ENCODE measurements around the gene GATAD2B. TPM values are rescaled to one million over a fixed set of nuclear protein-coding genes. Genes with fewer than 3 reads are reported as not detected.

GATAD2B gene
- total and polyA plus RNA-seq, 2 donors (not counting 3 experiments of a cell fraction or from before 2014, with no cell fraction given), result 8.5 to 46.3 TPM

DNA sequence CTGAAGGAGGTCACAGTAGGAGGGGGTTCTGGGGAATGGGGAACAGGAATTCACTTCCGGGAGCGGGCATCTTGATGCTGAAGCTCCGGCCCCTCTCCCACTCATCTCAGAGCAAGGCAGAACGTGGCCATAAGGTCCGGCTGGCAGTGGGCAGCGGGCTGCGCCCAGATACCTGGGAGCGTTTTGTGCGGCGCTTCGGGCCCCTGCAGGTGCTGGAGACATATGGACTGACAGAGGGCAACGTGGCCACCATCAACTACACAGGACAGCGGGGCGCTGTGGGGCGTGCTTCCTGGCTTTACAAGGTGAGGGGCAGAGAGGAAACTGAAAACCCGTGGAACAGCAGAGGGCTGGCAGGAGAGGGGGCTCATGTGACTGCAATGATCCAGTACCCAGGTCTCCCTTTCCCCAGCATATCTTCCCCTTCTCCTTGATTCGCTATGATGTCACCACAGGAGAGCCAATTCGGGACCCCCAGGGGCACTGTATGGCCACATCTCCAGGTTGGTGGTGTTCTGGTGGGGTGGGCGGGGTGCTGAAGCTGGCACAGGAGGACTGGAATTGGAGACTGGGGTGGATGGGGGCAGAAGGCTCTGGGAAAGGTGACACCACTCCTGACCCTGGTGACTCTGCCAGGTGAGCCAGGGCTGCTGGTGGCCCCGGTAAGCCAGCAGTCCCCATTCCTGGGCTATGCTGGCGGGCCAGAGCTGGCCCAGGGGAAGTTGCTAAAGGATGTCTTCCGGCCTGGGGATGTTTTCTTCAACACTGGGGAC, 144.5 kb downstream of the GATAD2B start:
- H3K4me3 ChIP-seq (replicated peaks in 1 of 3; ENCODE audit: insufficient read depth in 1 of 3, low read depth in 1 of 3, low read length in 3 of 3), result no peak overlapping the region
- no peaks in the 10 kb centered on the region for H3K9me3 ChIP-seq (replicated peaks; ENCODE audit: control insufficient read depth, insufficient read depth, low read length)
- H3K36me3 ChIP-seq (ENCODE audit: control insufficient read depth in 2 of 2, extremely low read depth in 1 of 2, insufficient read depth in 2 of 2, low read length in 2 of 2), result no peaks in the 10 kb centered on the region
- POLR2A ChIA-PET, result no interaction called here
- H3K4me2 ChIP-seq (ENCODE audit: insufficient read depth, low read length), result no peak overlapping the region
- FAIRE-seq, result no peak
- H3K27me3 ChIP-seq (ENCODE audit: control insufficient read depth in 2 of 2, insufficient read depth in 2 of 2, low read length in 2 of 2), result no peaks in the 10 kb centered on the region
- TF ChIP-seq EZH2 (IDR thresholded peaks at IDR 0.05; ENCODE audit: borderline replicate concordance, low read depth, low read length, severe bottlenecking) (no peak), POLR2A (IDR thresholded peaks at IDR 0.05; ENCODE audit: low read depth, low read length) (no peak), POLR2AphosphoS5 (IDR thresholded peaks at IDR 0.05; ENCODE audit: insufficient read depth, low read depth, low read length) (no peak), MYC (IDR thresholded peaks at IDR 0.05; ENCODE audit: low read depth, low read length) (no peak), JUN (IDR thresholded peaks at IDR 0.05; ENCODE audit: borderline replicate concordance, insufficient read depth, insufficient read length, low read depth) (no peak)
- dilution Hi-C loops (cut with MboI; ENCODE audit: extremely low pct_ligation_motif_present, low sequenced_read_pairs) (no loop called here), intact Hi-C loops (cut with micrococcal nuclease) (no loop called here)
- no TSS peak for BruUV-seq (replicated peaks)
- no peaks in the 10 kb centered on the region for H3K9me1 ChIP-seq (replicated peaks; ENCODE audit: control insufficient read depth, extremely low read depth, insufficient read depth, low read length)
- no peak overlapping the region for H3K9ac ChIP-seq (replicated peaks; ENCODE audit: extremely low read depth, insufficient read depth, low read length)
- no peak overlapping the region for H3K27ac ChIP-seq (ENCODE audit: insufficient read depth, low read depth, low read length)
- H2AFZ ChIP-seq (ENCODE audit: low read depth, low read length), result no peak overlapping the region
- no peaks in the 10 kb centered on the region for H4K20me1 ChIP-seq (replicated peaks; ENCODE audit: control insufficient read depth, extremely low read depth, insufficient read depth, low read length)
- peaks cover 42% of the 10 kb centered on the region for H3K4me1 ChIP-seq (ENCODE audit: control insufficient read depth, extremely low read depth, insufficient read depth, low read length)
- no peaks in the 10 kb centered on the region for H3K79me2 ChIP-seq (ENCODE audit: control insufficient read depth, insufficient read depth, low read length)
- CTCF ChIA-PET, result no interaction called here
- DNase-seq (ENCODE audit: low read depth, low spot score), result no peak

DNA sequence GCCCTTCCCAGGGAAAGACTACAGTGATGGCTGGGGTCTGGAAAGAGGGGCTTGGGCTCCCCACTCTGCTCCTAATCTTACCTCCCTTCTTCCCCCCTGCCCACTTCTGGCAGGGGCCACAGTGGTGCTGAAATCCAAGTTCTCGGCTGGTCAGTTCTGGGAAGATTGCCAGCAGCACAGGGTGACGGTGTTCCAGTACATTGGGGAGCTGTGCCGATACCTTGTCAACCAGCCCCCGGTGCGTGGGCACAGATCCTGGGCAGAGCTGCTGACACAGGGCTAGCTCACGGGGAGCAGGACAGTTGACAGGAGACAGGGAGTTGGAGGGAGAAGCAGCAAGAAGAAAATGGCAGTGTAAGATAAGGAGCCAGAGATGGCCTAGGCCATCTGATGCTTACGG, 145.1 kb downstream of the GATAD2B start:
- ChIA-PET POLR2A (no interaction called here), CTCF (no interaction called here)
- H3K9me3 ChIP-seq (replicated peaks; ENCODE audit: control insufficient read depth, insufficient read depth, low read length), result no peaks in the 10 kb centered on the region
- no peak overlapping the region for H3K9ac ChIP-seq (replicated peaks; ENCODE audit: extremely low read depth, insufficient read depth, low read length)
- no peak overlapping the region for H3K27ac ChIP-seq (ENCODE audit: insufficient read depth, low read depth, low read length)
- no TSS peak for BruUV-seq (replicated peaks)
- DNase-seq (ENCODE audit: low read depth, low spot score), result no peak
- H2AFZ ChIP-seq (ENCODE audit: low read depth, low read length), result no peak overlapping the region
- TF ChIP-seq JUN (IDR thresholded peaks at IDR 0.05; ENCODE audit: borderline replicate concordance, insufficient read depth, insufficient read length, low read depth) (no peak), FOS (IDR thresholded peaks at IDR 0.05; ENCODE audit: borderline replicate concordance, insufficient read depth, low read length) (no peak), GATA2 (IDR thresholded peaks at IDR 0.05; ENCODE audit: insufficient read depth, insufficient read length, low read depth, low read length) (no peak), POLR2A (IDR thresholded peaks at IDR 0.05; ENCODE audit: low read depth, low read length) (no peak), POLR2AphosphoS5 (IDR thresholded peaks at IDR 0.05; ENCODE audit: insufficient read depth, low read depth, low read length) (no peak), EZH2 (IDR thresholded peaks at IDR 0.05; ENCODE audit: borderline replicate concordance, low read depth, low read length, severe bottlenecking) (no peak), MYC (IDR thresholded peaks at IDR 0.05; ENCODE audit: low read depth, low read length) (no peak)
- TF ChIP-seq, protein P1, sequence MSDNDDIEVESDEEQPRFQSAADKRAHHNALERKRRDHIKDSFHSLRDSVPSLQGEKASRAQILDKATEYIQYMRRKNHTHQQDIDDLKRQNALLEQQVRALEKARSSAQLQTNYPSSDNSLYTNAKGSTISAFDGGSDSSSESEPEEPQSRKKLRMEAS (IDR thresholded peaks at IDR 0.05; ENCODE audit: insufficient read depth, insufficient read length), result no peak
- TF ChIP-seq, protein P2, sequence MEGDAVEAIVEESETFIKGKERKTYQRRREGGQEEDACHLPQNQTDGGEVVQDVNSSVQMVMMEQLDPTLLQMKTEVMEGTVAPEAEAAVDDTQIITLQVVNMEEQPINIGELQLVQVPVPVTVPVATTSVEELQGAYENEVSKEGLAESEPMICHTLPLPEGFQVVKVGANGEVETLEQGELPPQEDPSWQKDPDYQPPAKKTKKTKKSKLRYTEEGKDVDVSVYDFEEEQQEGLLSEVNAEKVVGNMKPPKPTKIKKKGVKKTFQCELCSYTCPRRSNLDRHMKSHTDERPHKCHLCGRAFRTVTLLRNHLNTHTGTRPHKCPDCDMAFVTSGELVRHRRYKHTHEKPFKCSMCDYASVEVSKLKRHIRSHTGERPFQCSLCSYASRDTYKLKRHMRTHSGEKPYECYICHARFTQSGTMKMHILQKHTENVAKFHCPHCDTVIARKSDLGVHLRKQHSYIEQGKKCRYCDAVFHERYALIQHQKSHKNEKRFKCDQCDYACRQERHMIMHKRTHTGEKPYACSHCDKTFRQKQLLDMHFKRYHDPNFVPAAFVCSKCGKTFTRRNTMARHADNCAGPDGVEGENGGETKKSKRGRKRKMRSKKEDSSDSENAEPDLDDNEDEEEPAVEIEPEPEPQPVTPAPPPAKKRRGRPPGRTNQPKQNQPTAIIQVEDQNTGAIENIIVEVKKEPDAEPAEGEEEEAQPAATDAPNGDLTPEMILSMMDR (IDR thresholded peaks at IDR 0.05; ENCODE audit: extremely low read depth in 1 of 2, insufficient read depth in 1 of 2, low read depth in 1 of 2, low read length in 2 of 2), result no peak
- H3K36me3 ChIP-seq (ENCODE audit: control insufficient read depth in 2 of 2, extremely low read depth in 1 of 2, insufficient read depth in 2 of 2, low read length in 2 of 2), result peaks cover 0 to 3% of the 10 kb centered on the region in 2 experiments
- H3K4me1 ChIP-seq (ENCODE audit: control insufficient read depth, extremely low read depth, insufficient read depth, low read length), result peaks cover 45% of the 10 kb centered on the region
- intact Hi-C loops (cut with micrococcal nuclease) (no loop called here), dilution Hi-C loops (cut with MboI; ENCODE audit: extremely low pct_ligation_motif_present, low sequenced_read_pairs) (no loop called here)
- H4K20me1 ChIP-seq (replicated peaks; ENCODE audit: control insufficient read depth, extremely low read depth, insufficient read depth, low read length), result no peaks in the 10 kb centered on the region
- H3K27me3 ChIP-seq (ENCODE audit: control insufficient read depth in 2 of 2, insufficient read depth in 2 of 2, low read length in 2 of 2), result no peaks in the 10 kb centered on the region
- H3K79me2 ChIP-seq (ENCODE audit: control insufficient read depth, insufficient read depth, low read length), result no peaks in the 10 kb centered on the region
- H3K4me3 ChIP-seq (replicated peaks in 1 of 3; ENCODE audit: insufficient read depth in 1 of 3, low read depth in 1 of 3, low read length in 3 of 3), result no peak overlapping the region
- no peaks in the 10 kb centered on the region for H3K9me1 ChIP-seq (replicated peaks; ENCODE audit: control insufficient read depth, extremely low read depth, insufficient read depth, low read length)
- no peak overlapping the region for H3K4me2 ChIP-seq (ENCODE audit: insufficient read depth, low read length)
- FAIRE-seq, result no peak

All from endothelial cell of umbilical vein (primary cell).